Adipose tissue (tissue), 3 donors: Measurements from ENCODE around the gene MTFP1. TPM values are rescaled to one million over a fixed set of nuclear protein-coding genes. Genes with fewer than 3 reads are reported as not detected.

ENCODE experiments used
- H3K27ac ChIP-seq: one replicate; pipeline ENCODE4 v1.5.1; 2013; ENCODE audit warnings: low read depth, low read length
- WGBS, 3 donors: extraction: QIAGEN DNeasy Blood & Tissue Kit; methylation state at CpG; one replicate each; pipeline ENCODE4 v1.1.7; 2013; 5-methylcytosine and 5-hydroxymethylcytosine counted together
- polyA plus RNA-seq, 3 donors: library from polyadenylated mRNA; stranded (reverse); fragments of 200-250 nt; gene quantifications; one replicate each; pipeline ENCODE4 v1.2.3, GENCODE V29; 2013
- donor health status: healthy with polysubstance abuse.
- donor health status: Bipolar disorder and iron deficiency.
- donor health status: healthy.

The MTFP1 gene
- polyA plus RNA-seq, 3 donors, result 12.7 to 20.4 (median 20.4) TPM

GRCh38 chr22:30422481-30423300, 2.9 kb upstream of the MTFP1 start:
- WGBS, 3 donors, result 29 to 42% (median 37%) methylated on average over 18 of the region's 18 CpGs
- H3K27ac ChIP-seq, result no peak overlapping the region

DNA sequence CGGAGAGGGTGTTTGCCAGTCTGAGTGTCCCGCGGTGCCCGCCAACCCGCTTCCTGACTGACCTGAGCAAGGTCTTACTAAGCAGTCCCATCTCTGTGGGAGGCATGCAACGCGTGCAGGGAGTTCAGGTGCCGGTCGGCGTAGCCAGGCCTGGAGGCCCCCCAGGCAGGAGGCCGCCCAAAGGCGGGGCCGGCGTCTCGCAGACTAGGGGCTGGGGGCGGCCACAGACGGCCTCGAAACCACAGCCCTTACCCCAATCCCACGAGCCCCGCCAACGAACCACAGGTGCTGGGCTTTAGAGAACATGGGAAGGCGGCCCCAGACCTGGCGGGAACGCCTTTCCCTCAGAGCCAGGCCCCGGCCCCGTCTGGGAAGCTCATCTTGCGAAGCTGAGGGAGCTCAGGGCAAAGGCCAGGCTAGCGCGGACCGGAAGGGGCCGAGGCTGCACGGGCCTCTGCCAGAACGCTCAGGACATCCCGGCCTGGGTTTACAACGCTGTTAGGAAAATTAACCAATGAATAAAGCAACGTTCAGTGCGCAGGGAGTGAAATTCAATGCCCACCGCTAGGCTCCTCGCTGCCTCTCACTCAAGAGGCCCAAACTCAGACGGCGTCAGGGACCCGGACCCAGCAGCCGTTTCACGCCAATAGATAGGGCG, 2.1 kb upstream of the MTFP1 start:
- 0% methylated on average over 45 of the region's 45 CpGs for WGBS, 3 donors
- peak overlapping the region; percentile 90 for H3K27ac ChIP-seq

DNA sequence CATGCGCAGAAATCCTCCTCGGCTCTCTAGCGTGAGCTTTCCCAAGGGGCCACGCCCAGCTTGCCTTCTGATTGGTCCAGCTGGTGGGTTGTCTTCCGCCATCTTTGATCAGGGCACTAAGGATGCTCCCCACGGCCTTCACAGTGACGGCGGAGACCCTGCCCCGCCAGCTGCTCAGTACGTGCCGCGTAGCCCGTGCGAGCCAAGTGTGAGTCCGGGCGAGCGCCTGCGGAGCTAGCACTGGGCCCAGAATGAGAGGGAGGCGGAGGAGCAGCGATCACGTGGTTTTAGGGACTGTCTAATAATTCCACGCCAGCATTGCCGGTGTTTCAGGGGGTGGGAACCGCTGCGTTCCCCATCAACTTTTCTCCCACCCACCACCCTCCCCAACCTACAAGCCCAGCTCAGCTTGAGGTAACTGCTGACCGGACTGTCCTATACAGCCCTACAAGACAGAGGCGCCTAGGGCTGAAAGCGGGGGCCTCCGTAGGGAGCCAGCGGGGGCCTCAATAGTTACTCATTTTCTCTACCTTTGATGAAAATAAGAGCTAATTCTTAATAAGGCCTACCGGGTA, 1.5 kb upstream of the MTFP1 start:
- peak overlapping the region; percentile 90 for H3K27ac ChIP-seq
- WGBS, 3 donors, result 2 to 3% (median 2%) methylated on average over 31 of the region's 31 CpGs

DNA sequence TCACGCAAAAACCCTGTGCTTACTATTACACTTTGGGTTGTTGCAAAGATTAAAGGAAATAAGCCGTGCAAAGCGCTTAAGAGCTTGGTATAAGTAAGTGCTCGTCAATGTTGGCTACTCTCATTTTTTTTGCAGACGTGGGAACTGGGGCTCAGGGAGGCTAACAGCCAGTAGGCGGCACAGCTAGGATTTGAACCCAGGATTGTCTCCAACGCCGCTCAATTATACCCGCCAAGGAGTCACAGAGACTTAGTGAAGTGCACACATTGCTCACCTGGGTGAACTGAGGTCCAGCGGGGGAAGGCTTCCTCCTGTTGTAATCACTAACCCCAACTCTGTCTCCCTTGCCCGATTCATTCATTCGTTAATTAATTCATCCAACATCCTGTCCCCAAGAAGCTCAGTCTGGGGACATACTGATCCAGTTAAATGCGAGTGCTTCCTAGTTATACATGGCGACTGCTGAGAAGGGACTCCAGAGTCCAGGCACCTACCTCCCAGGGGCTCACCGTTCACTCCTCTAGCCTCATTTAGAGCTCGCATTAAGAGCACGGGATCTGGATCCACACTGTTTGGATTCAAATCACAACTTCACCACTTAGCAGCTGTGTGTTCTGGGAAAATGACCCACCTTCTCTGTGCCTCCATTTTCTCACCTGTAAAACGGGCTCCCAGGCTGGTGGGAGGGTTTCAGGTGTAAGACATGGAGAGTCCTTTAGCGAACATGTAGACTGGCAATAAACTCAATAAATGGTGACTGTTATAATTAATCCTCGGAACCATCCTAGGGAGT, 838 bp upstream of the MTFP1 start:
- 42 to 48% (median 43%) methylated on average over 20 of the region's 20 CpGs for WGBS, 3 donors
- no peak overlapping the region for H3K27ac ChIP-seq

- no peak overlapping the region for H3K27ac ChIP-seq
- 2 to 11% (median 9%) methylated on average over 9 of the region's 9 CpGs for WGBS, 3 donors
Measured at GRCh38 chr22:30425327-30425615, 297 bp upstream of the MTFP1 start.

GRCh38 chr22:30426388-30427353, 1.1 kb downstream of the MTFP1 start:
- 51 to 59% (median 57%) methylated on average over 29 of the region's 29 CpGs for WGBS, 3 donors
- H3K27ac ChIP-seq, result no peak overlapping the region

GRCh38 chr22:30427871-30428270, 2.3 kb downstream of the MTFP1 start:
- no peak overlapping the region for H3K27ac ChIP-seq
- WGBS, 3 donors, result 73 to 100% (median 100%) methylated on average over 1 of the region's 1 CpG

GRCh38 chr22:30429887-30430286, 4.3 kb downstream of the MTFP1 start:
- WGBS, 3 donors, result 44 to 69% (median 59%) methylated on average over 3 to 4 of the region's 4 CpGs

GRCh38 chr22:30430933-30431332, 5.4 kb downstream of the MTFP1 start:
- 77 to 87% (median 86%) methylated on average over 4 of the region's 4 CpGs for WGBS, 3 donors
- no peak overlapping the region for H3K27ac ChIP-seq

More at GRCh38 chr22:30429887-30430286, 4.3 kb downstream of the MTFP1 start:
- H3K27ac ChIP-seq, result no peak overlapping the region

DNA sequence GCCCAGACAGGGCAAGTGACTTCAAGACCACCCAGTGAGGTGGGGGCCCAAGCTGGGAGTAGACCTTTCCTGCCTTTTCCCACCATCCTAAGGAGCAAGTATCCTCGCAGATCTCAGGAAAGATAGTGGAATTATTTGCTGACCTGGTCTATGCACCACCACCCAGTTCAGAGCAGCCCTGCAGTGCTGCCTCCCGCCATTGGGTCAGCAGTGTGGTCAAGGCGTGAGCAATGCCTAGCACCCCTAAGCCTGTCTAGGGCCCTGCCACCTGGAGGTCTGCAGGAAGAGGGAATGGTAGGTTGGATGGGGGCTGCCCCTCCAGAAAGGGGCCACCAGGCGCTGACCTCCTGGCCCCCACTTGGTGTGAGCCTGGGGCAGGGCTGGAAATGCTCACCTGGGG, 6.5 kb downstream of the MTFP1 start:
- H3K27ac ChIP-seq, result no peak overlapping the region
- 88 to 98% (median 91%) methylated on average over 4 of the region's 4 CpGs for WGBS, 3 donors

DNA sequence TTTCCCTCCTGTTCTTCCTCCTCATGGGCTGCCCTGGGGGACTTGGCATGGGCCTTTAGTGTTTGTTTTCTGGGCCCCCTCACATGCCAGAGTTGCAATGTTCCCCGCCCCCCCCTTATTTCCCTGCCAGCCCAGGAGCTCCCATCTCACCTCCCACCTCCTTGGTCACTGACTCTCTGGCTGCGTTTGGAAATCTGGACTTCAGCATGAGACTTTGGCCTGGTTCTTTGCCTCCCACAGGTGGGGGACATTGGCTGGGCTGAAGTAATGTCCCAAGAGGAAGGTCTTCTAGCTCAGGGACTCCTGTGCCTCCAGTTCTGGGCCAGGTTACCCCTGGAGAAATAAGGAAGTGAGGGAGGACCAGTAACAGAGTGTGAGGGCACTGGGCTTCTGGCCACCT, 7.0 kb downstream of the MTFP1 start:
- WGBS, 3 donors, result 69 to 81% (median 69%) methylated on average over 2 of the region's 2 CpGs
- no peak overlapping the region for H3K27ac ChIP-seq

DNA sequence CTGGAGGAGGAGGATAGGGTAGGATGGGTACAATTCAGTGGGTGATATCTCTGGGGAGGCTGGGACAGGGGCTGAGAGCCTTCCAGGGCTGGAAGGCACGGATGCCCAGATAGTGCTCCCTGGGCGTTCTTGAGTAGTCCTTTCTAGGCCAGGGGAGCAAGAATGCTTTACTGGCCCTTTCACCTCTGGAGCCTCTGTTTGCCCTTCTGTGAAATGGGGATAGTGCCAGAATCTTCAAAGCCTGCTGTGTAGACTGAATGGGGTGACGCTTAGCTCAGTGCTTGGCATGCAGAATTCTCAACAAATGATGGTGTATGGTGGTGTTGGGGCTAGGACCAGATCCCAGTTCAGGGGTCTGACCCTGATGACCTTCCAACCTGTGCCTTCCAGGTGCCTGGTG, 7.7 kb downstream of the MTFP1 start:
- 90 to 93% (median 93%) methylated on average over 3 of the region's 3 CpGs for WGBS, 3 donors
- H3K27ac ChIP-seq, result no peak overlapping the region

- H3K27ac ChIP-seq, result no peak overlapping the region
- WGBS, 3 donors, result 95 to 100% (median 100%) methylated on average over 1 of the region's 1 CpG
Measured at GRCh38 chr22:30433773-30434172, 8.2 kb downstream of the MTFP1 start.

- WGBS, 3 donors, result 57 to 89% (median 67%) methylated on average over 1 of the region's 1 CpG
Measured at GRCh38 chr22:30434843-30435242, 9.3 kb downstream of the MTFP1 start.

DNA sequence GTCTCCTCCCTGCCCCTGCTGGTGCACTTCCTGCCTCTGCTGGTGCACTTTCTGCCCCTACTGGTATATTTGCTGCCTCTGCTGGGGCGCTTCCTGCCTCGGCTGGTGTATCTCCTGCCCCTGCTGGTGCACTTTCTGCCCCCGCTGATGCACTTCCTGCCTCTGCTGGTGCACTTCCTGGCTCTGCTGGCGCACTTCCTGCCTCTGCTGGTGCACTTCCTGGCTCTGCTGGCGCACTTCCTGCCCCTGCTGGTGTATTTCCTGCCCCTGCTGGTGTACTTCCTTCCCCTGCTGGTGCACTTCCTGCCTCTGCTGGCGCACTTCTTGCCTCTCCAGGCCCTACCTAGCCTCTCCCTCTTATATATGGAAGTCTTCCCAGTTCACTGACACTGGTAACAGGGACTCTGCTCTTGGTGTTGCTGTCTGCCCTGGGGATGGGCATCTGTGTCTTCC, 10.1 kb downstream of the MTFP1 start:
- H3K27ac ChIP-seq, result no peak overlapping the region
- WGBS, 3 donors, result 59 to 87% (median 60%) methylated on average over 6 of the region's 6 CpGs

More at GRCh38 chr22:30434843-30435242, 9.3 kb downstream of the MTFP1 start:
- H3K27ac ChIP-seq, result no peak overlapping the region

DNA sequence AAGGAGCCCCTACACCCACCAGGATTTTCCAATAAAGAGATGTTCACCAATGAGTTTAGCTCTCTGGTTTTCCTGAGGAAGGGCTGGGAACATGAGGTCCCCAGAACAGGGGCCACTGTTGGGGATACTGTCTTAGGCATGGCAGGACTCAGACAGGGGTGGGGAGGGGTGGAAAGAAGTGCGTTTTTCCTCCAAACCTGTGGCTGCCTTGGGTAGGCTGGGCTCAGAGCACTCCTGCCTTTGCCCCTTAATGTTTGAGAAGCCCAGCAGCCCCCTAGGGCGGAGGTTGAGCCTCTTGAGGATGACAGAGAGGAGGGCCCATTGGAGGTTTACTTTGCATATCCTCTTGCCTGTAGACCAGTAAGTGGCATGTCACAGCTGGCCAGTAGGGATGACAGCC, 10.6 kb downstream of the MTFP1 start:
- no peak overlapping the region for H3K27ac ChIP-seq
- WGBS, 3 donors, result 83 to 100% (median 94%) methylated on average over 2 of the region's 2 CpGs

DNA sequence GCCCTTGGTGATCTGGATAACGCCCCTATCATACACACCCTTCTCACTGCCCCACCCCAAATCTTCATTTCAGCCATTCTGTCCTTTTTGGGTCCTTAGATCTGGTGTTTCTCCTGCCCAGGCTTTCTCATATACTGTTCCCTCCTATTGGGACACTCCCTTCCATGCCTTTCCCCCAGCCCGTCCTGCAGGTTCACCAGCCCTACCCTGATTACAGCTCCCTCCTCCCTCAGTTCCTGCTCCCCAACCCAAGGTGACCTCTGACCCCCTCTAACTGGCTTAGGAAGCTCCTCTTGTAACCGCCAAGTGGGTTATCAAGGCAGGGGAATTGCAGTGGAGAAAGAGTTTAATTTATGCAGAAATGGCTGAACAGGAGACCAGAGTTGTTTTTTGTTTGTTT, 13.0 kb downstream of the MTFP1 start:
- WGBS, 3 donors, result 76 to 82% (median 78%) methylated on average over 3 of the region's 3 CpGs
- no peak overlapping the region for H3K27ac ChIP-seq

DNA sequence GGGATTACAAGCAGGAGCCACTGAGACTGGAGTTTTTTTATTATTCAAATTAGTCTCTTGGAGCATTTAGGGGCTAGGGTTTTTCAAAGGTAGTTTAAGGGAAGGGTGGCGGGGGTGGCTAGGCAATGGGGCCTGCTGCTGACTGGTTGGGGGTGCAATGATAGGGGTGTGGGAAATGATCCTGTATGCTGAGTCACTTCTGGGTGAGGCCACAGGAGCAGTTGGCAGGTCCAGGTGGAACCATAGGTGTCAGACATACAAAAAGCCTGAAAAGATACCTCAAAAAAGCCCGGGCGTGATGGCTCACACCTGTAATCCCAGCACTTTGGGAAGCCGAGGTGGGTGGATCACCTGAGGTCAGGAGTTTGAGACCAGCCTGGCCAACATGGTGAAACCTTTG, 13.7 kb downstream of the MTFP1 start:
- H3K27ac ChIP-seq, result no peak overlapping the region
- 85 to 89% (median 87%) methylated on average over 4 of the region's 4 CpGs for WGBS, 3 donors
